ENCODE measurements around the gene LOXL3. TPM values are rescaled to one million over a fixed set of nuclear protein-coding genes. Genes with fewer than 3 reads are reported as not detected.

Gene LOXL3
- total and polyA plus RNA-seq, 2 donors (not counting 1 experiment from before 2014, with no cell fraction given) = 0.97 to 1.2 TPM

- TF ChIP-seq EZH2 (IDR thresholded peaks at IDR 0.05; ENCODE audit: borderline replicate concordance, insufficient read depth, low read depth, low read length, poor library complexity, severe bottlenecking) (no peak), CTCF (IDR thresholded peaks at IDR 0.05) (no peak)
- 88% methylated on average over 1 of the region's 1 CpG for WGBS (ENCODE audit: insufficient coverage)
- intact Hi-C loops (cut with micrococcal nuclease) = no loop called here
- no peak overlapping the region for H3K27ac Mint-ChIP-seq
- H3K4me3 ChIP-seq (ENCODE audit: control extremely low read depth in 1 of 5, extremely low read depth in 1 of 5, insufficient read depth in 1 of 5, low read depth in 2 of 5, low read length in 4 of 5) = no peak overlapping the region
- H2AFZ ChIP-seq (ENCODE audit: insufficient read depth, low read depth, low read length, poor library complexity, severe bottlenecking) = no peak overlapping the region
- H3K4me1 Mint-ChIP-seq = peaks cover 23% of the 10 kb centered on the region
- H3K79me2 ChIP-seq (ENCODE audit: control insufficient read depth, insufficient read depth, low read length) = peaks cover 4% of the 10 kb centered on the region
- no peak overlapping the region for H3K9ac ChIP-seq (ENCODE audit: low read length)
- H3K27ac ChIP-seq (ENCODE audit: low read length in 2 of 2) = no peak overlapping the region
- H3K36me3 ChIP-seq (replicated peaks in 1 of 2; ENCODE audit: control extremely low read depth in 1 of 2, control insufficient read depth in 1 of 2, extremely low read depth in 1 of 2, insufficient read depth in 2 of 2, low read length in 1 of 2) = no peaks in the 10 kb centered on the region
- no peak overlapping the region for H3K4me3 Mint-ChIP-seq
- CTCF ChIA-PET = no interaction called here
- H3K9me3 ChIP-seq (ENCODE audit: control extremely low read depth in 1 of 3, control insufficient read depth in 2 of 3, insufficient read depth in 1 of 3, low read length in 2 of 3) = peaks cover 0 to 4% (median 0%) of the 10 kb centered on the region in 3 donors
- POLR2A ChIA-PET = no interaction called here
- no peak overlapping the region for H3K4me2 ChIP-seq (replicated peaks; ENCODE audit: low read depth, low read length, poor library complexity, severe bottlenecking)
- no peaks in the 10 kb centered on the region for H3K27me3 ChIP-seq (replicated peaks in 1 of 4; ENCODE audit: control extremely low read depth in 1 of 4, control insufficient read depth in 3 of 4, insufficient read depth in 4 of 4, low read length in 3 of 4)
- ATAC-seq (ENCODE audit: low read depth) (no peak), DNase-seq (no peak)
- H3K27me3 Mint-ChIP-seq = no peaks in the 10 kb centered on the region
- H3K4me1 ChIP-seq (ENCODE audit: control insufficient read depth in 2 of 2, insufficient read depth in 2 of 2, low read length in 2 of 2) = peaks cover 43 to 49% of the 10 kb centered on the region in 2 donors
- no peaks in the 10 kb centered on the region for H4K20me1 ChIP-seq (ENCODE audit: control insufficient read depth, insufficient read depth, low read length, poor library complexity, severe bottlenecking)
- H3K9me3 Mint-ChIP-seq (ENCODE audit: insufficient read depth) = no peaks in the 10 kb centered on the region
Measured at GRCh38 chr2:74569686-74570085, 15.9 kb upstream of the LOXL3 start.

GRCh38 chr2:74567881-74568280 is 14.1 kb upstream of the LOXL3 start:
- Histone ChIP-seq H3K9ac (ENCODE audit: low read length) (no peak overlapping the region), H3K9me3 (ENCODE audit: control extremely low read depth in 1 of 3, control insufficient read depth in 2 of 3, insufficient read depth in 1 of 3, low read length in 2 of 3) (peaks cover 0 to 4% (median 0%) of the 10 kb centered on the region in 3 donors), H3K79me2 (ENCODE audit: control insufficient read depth, insufficient read depth, low read length) (peaks cover 4% of the 10 kb centered on the region), H3K27me3 (replicated peaks in 1 of 4; ENCODE audit: control extremely low read depth in 1 of 4, control insufficient read depth in 3 of 4, insufficient read depth in 4 of 4, low read length in 3 of 4) (no peaks in the 10 kb centered on the region), H3K27ac (ENCODE audit: low read length in 2 of 2) (no peak overlapping the region), H3K4me2 (replicated peaks; ENCODE audit: low read depth, low read length, poor library complexity, severe bottlenecking) (no peak overlapping the region), H3K4me1 (ENCODE audit: control insufficient read depth in 2 of 2, insufficient read depth in 2 of 2, low read length in 2 of 2) (peaks cover 29 to 33% of the 10 kb centered on the region in 2 donors), H2AFZ (ENCODE audit: insufficient read depth, low read depth, low read length, poor library complexity, severe bottlenecking) (no peak overlapping the region), H3K4me3 (ENCODE audit: control extremely low read depth in 1 of 5, extremely low read depth in 1 of 5, insufficient read depth in 1 of 5, low read depth in 2 of 5, low read length in 4 of 5) (no peak overlapping the region), H4K20me1 (ENCODE audit: control insufficient read depth, insufficient read depth, low read length, poor library complexity, severe bottlenecking) (no peaks in the 10 kb centered on the region), H3K36me3 (replicated peaks in 1 of 2; ENCODE audit: control extremely low read depth in 1 of 2, control insufficient read depth in 1 of 2, extremely low read depth in 1 of 2, insufficient read depth in 2 of 2, low read length in 1 of 2) (no peaks in the 10 kb centered on the region)
- TF ChIP-seq CTCF (IDR thresholded peaks at IDR 0.05) = no peak
- no peak for TF ChIP-seq EZH2 (IDR thresholded peaks at IDR 0.05; ENCODE audit: borderline replicate concordance, insufficient read depth, low read depth, low read length, poor library complexity, severe bottlenecking)
- POLR2A ChIA-PET = interaction anchor here (0.9 kb wide), 1 partner anchor 53 kb away, joined by 3 read pairs; no protein-coding TSS in a partner anchor
- no CpG with 5 or more reads among the region's 5 CpGs for WGBS (ENCODE audit: insufficient coverage)
- CTCF ChIA-PET = interaction anchor here (0.6 to 1.7 kb wide), 3 partner anchors 18 to 1067 kb away, joined by 3 to 4 read pairs (median 3); no protein-coding TSS in a partner anchor
- intact Hi-C loops (cut with micrococcal nuclease) = no loop called here
- no peaks in the 10 kb centered on the region for H3K27me3 Mint-ChIP-seq
- peaks cover 10% of the 10 kb centered on the region for H3K4me1 Mint-ChIP-seq
- no peak overlapping the region for H3K4me3 Mint-ChIP-seq
- no peak for ATAC-seq (ENCODE audit: low read depth)
- no peak for DNase-seq
- H3K9me3 Mint-ChIP-seq (ENCODE audit: insufficient read depth) = no peaks in the 10 kb centered on the region
- H3K27ac Mint-ChIP-seq = no peak overlapping the region
